Heart right ventricle (tissue), 16 donors: ENCODE measurements around the gene CALM3. TPM values are rescaled to one million over a fixed set of nuclear protein-coding genes. Genes with fewer than 3 reads are reported as not detected.
A peak's percentile ranks its signal among the peaks of the same experiment; 100 is the strongest.

Experiments
- ATAC-seq, 8 donors: fragments of 200-7000 bp; cut with Tn5 transposase; one replicate each; pipeline ENCODE4 v1.9.1; 2020; ENCODE audit warnings: mild to moderate bottlenecking in 8 of 8, moderate library complexity in 8 of 8, moderate number of reproducible peaks in 1 of 8
- DNase-seq, 2 donors: peaks; one replicate each; pipeline ENCODE4 v3.0.0-alpha.2; 2020
- H3K27ac ChIP-seq, 10 donors: fragments of 200-600 bp; sonication (generic) in 2 of 10; one replicate each; pipeline versions ENCODE4 v1.5.0 to v1.8.0; 2020 to 2022; ENCODE audit warnings: mild to moderate bottlenecking in 3 of 10
- H3K27me3 ChIP-seq, 7 donors: fragments of 200-600 bp; one replicate each; pipeline ENCODE4 v1.8.0; 2021 to 2022; ENCODE audit warnings: mild to moderate bottlenecking in 2 of 7
- H3K36me3 ChIP-seq, 9 donors: fragments of 200-600 bp; sonication (generic) in 1 of 9; one replicate each; pipeline versions ENCODE4 v1.5.0 to v1.8.0; 2020 to 2022; ENCODE audit warnings: mild to moderate bottlenecking in 2 of 9
- H3K4me1 ChIP-seq, 9 donors: fragments of 200-600 bp; sonication (generic) in 1 of 9; one replicate each; pipeline versions ENCODE4 v1.5.0 to v1.8.0; 2020 to 2022; ENCODE audit warnings: mild to moderate bottlenecking in 4 of 9
- H3K4me3 ChIP-seq, 10 donors: fragments of 200-600 bp; sonication (generic) in 2 of 10; one replicate each; pipeline versions ENCODE4 v1.5.0 to v1.8.0; 2020 to 2022; ENCODE audit warnings: mild to moderate bottlenecking in 7 of 10, moderate library complexity in 2 of 10
- H3K9me3 ChIP-seq, 11 donors: fragments of 200-600 bp in 10 of 11; sonication (generic) in 2 of 11; one replicate each; pipeline versions ENCODE4 v1.5.0 to v1.8.0; 2013 to 2022; ENCODE audit warnings: mild to moderate bottlenecking in 2 of 11, control low read depth in 1 of 11, moderate library complexity in 1 of 11
- CTCF ChIP-seq, 9 donors: fragments of 200-600 bp; sonication (generic) in 2 of 9; IDR thresholded peaks; one replicate each; pipeline versions ENCODE4 v1.5.0 to v1.8.0; 2021 to 2022; ENCODE audit warnings: antibody characterized with exemption in 9 of 9, mild to moderate bottlenecking in 5 of 9, moderate library complexity in 1 of 9
- WGBS, 2 donors: extraction: QIAGEN DNeasy Blood & Tissue Kit; methylation state at CpG; one replicate each; pipeline ENCODE4 v1.1.7; 2013; ENCODE audit warnings: inconsistent platforms in 1 of 2; 5-methylcytosine and 5-hydroxymethylcytosine counted together
- intact Hi-C, 10 donors: fragments of 100-400 bp; cut with DNase I; formaldehyde crosslinking; loops; one replicate each; pipeline versions ENCODE4 v1.11.1 to v1.14.2; 2022
- polyA plus RNA-seq, 2 donors: library from polyadenylated mRNA; stranded (reverse); fragments of 200-250 nt; gene quantifications; one replicate each; pipeline ENCODE4 v1.2.3, GENCODE V29; 2013
- total RNA-seq, 10 donors: library from RNA; stranded (reverse); fragmentation: NEBNext Ultra II Directional in 3 of 10; extraction: Animal tissue kit (Norgen Biotek cat#: 25700) in 3 of 10; gene quantifications; one replicate each; pipeline versions ENCODE4 v1.2.1 to v1.2.4, GENCODE V29; 2021 to 2023
- donor health status: Arrhythmogenic right ventricular cardiomyopathy.
- donor health status: ischemic (EF 13 %, LVEDD 7.1; RV severe dilation, severe dysfunction).
- donor health status: healthy with polysubstance abuse.
- donor health status: DM: no; HTN: yes; CAD: no.
- donor health status: DM: no; HTN: no; CAD: no.
- donor health status: ischemic (EF 25% LVEDD 6.9; RV normal size, moderate dysfunction).
- donor health status: ischemic (EF 25% LVEDD 5.7; RV mildly dilated, moderate dysfunction).
- donor health status: healthy.
- donor health status: DM: yes; HTN: yes; CAD: no.
- donor health status: Ischemic cardiomyopathy.
- donor health status: ischemic (EF 35%, LVEDD 5.7; RV mildly dilated, moderate dysfunction).
- donor health status: nonischemic (EF 11% LVEDD 7.7; RV severe dilation, severe dysfunction).
- donor health status: DM: yes; HTN: yes; CAD: no.
- donor health status: PGD.
- donor health status: ischemic (EF 29% LVEDD 5.4; RV normal size, mild dysfunction).
- donor health status: nonischemic (EF 23%, LVEDD 6.1; RV moderate dilation, normal function).

CALM3 gene
- total and polyA plus RNA-seq, 12 donors: 214 to 488 (median 298) TPM

GRCh38 chr19:46602392-46603194, 1.5 kb downstream of the CALM3 start:
- Histone ChIP-seq H3K9me3 (peaks cover 0 to 20% (median 11%) of the 10 kb centered on the region in 11 donors), H3K4me1 (peaks cover 23 to 59% (median 47%) of the 10 kb centered on the region in 9 donors), H3K4me3 (peak overlapping the region in 9 of 10 donors; percentile 83 to 100 (median 99)), H3K27me3 (no peaks in the 10 kb centered on the region), H3K36me3 (peaks cover 0 to 30% (median 20%) of the 10 kb centered on the region in 9 donors), H3K27ac (peak overlapping the region in 9 of 10 donors; percentile 53 to 100 (median 99))
- intact Hi-C loops: loop anchor here in 1 of 10 donors (5.0 kb wide), 1 partner anchor 145 kb away; the partner anchor contains the start of genes FKRP and STRN4
- no peak for TF ChIP-seq CTCF (IDR thresholded peaks at IDR 0.05)
- WGBS, 2 donors: 10 to 14% methylated on average over 23 of the region's 23 CpGs
- ATAC-seq: peak in 1 of 8 donors; percentile 3
- no peak for DNase-seq

- Histone ChIP-seq H3K36me3 (peaks cover 0 to 37% (median 26%) of the 10 kb centered on the region in 9 donors), H3K27ac (peak overlapping the region in 9 of 10 donors; percentile 53 to 100 (median 99)), H3K27me3 (no peaks in the 10 kb centered on the region), H3K4me1 (peaks cover 23 to 64% (median 47%) of the 10 kb centered on the region in 9 donors), H3K9me3 (peaks cover 0 to 14% (median 11%) of the 10 kb centered on the region in 11 donors), H3K4me3 (peak overlapping the region in 9 of 10 donors; percentile 83 to 100 (median 99))
- ATAC-seq (no peak), DNase-seq (no peak)
- 25% methylated on average over 2 of the region's 2 CpGs for WGBS, 2 donors
- no peak for TF ChIP-seq CTCF (IDR thresholded peaks at IDR 0.05)
- intact Hi-C loops: loop anchor here in 1 of 10 donors (5.0 kb wide), 1 partner anchor 144 kb away; the partner anchor contains the start of genes FKRP and STRN4
Observed at GRCh38 chr19:46603195-46603637, 2.1 kb downstream of the CALM3 start.

GRCh38 chr19:46603752-46604231, 2.7 kb downstream of the CALM3 start:
- WGBS, 2 donors: 54 to 59% methylated on average over 9 of the region's 9 CpGs
- Histone ChIP-seq H3K36me3 (peaks cover 0 to 42% (median 32%) of the 10 kb centered on the region in 9 donors), H3K4me3 (peak overlapping the region in 4 of 10 donors; percentile 11 to 100 (median 98)), H3K27ac (peak overlapping the region in 8 of 10 donors; percentile 43 to 100 (median 99)), H3K9me3 (peaks cover 0 to 8% (median 5%) of the 10 kb centered on the region in 11 donors), H3K27me3 (no peaks in the 10 kb centered on the region), H3K4me1 (peaks cover 23 to 64% (median 47%) of the 10 kb centered on the region in 9 donors)
- DNase-seq (no peak), ATAC-seq (no peak)
- TF ChIP-seq CTCF (IDR thresholded peaks at IDR 0.05): no peak
- intact Hi-C loops: loop anchor here in 1 of 10 donors (5.0 kb wide), 1 partner anchor 144 kb away; the partner anchor contains the start of genes FKRP and STRN4

GRCh38 chr19:46604781-46605355, 3.7 kb downstream of the CALM3 start:
- Histone ChIP-seq H3K27ac (peak overlapping the region in 8 of 10 donors; percentile 8 to 99 (median 25)), H3K4me1 (peaks cover 23 to 63% (median 46%) of the 10 kb centered on the region in 9 donors), H3K27me3 (no peaks in the 10 kb centered on the region), H3K4me3 (peak overlapping the region in 2 of 10 donors; percentile 5 to 11), H3K36me3 (peaks cover 0 to 53% (median 43%) of the 10 kb centered on the region in 9 donors), H3K9me3 (no peaks in the 10 kb centered on the region)
- intact Hi-C loops: loop anchor here in 1 of 10 donors (5.0 kb wide), 1 partner anchor 142 kb away; the partner anchor contains the start of genes FKRP and STRN4
- 50 to 55% methylated on average over 13 of the region's 13 CpGs for WGBS, 2 donors
- ATAC-seq (no peak), DNase-seq (no peak)
- no peak for TF ChIP-seq CTCF (IDR thresholded peaks at IDR 0.05)
